H1 (cell line): Measurements from ENCODE around the gene CAPS. TPM values are rescaled to one million over a fixed set of nuclear protein-coding genes. Genes with fewer than 3 reads are reported as not detected.

Source experiments
- CTCF ChIA-PET: fragments of 300-600 bp; sonication (Branson Sonifier 250); formaldehyde crosslinking; loops from one replicate; lab custom pipeline; 2021; ENCODE audit not compliant: partially characterized antibody; lab: Charles Lee
- POLR2A ChIA-PET: fragments of 300-600 bp; sonication (Branson Sonifier 250); formaldehyde crosslinking; loops from one replicate; lab custom pipeline; 2021; ENCODE audit warnings: inconsistent platforms; ENCODE audit not compliant: partially characterized antibody; lab: Charles Lee
- DNase-seq, 2 experiments: peaks; one replicate each; pipeline versions ENCODE4 v3.0.0 to v3.0.0-alpha.2; 2010 to 2022; ENCODE audit warnings: low spot score in 2 of 2, low read depth in 1 of 2, mixed read lengths in 1 of 2
- FAIRE-seq: peaks from 2 replicates; lab custom pipeline; 2011; peaks lifted over from hg19 to GRCh38; lab: Jason Lieb, UNC
- H2AFZ ChIP-seq: 2 replicates; pipeline ENCODE4 v1.8.1; 2012; ENCODE audit warnings: low read length, inconsistent platforms
- H2AK5ac ChIP-seq: 2 replicates; pipeline ENCODE4 v1.6.1; 2013; ENCODE audit warnings: low read depth, low read length
- H2BK120ac ChIP-seq: replicated peaks from 2 replicates; pipeline ENCODE3; 2013; ENCODE audit warnings: low read depth, low read length, inconsistent platforms
- H2BK12ac ChIP-seq: 2 replicates; pipeline ENCODE4 v1.6.1; 2013; ENCODE audit warnings: low read depth, low read length
- H2BK15ac ChIP-seq: 2 replicates; pipeline ENCODE4 v1.6.1; 2013; ENCODE audit warnings: low read length
- H2BK20ac ChIP-seq: 2 replicates; pipeline ENCODE4 v1.6.1; 2013; ENCODE audit warnings: low read length
- H2BK5ac ChIP-seq: 2 replicates; pipeline ENCODE4 v1.6.1; 2013; ENCODE audit warnings: low read depth, low read length
- H3K14ac ChIP-seq: 2 replicates; pipeline ENCODE4 v1.6.1; 2013; ENCODE audit warnings: inconsistent platforms; ENCODE audit not compliant: insufficient read length
- H3K18ac ChIP-seq: 2 replicates; pipeline ENCODE4 v1.6.1; 2013; ENCODE audit warnings: low read length; ENCODE audit errors: extremely low read depth
- H3K23ac ChIP-seq: 2 replicates; pipeline ENCODE4 v1.6.1; 2013; ENCODE audit warnings: inconsistent platforms; ENCODE audit not compliant: insufficient read length
- H3K23me2 ChIP-seq: 2 replicates; pipeline ENCODE4 v1.6.1; 2013; ENCODE audit warnings: low read depth, low read length
- H3K27ac ChIP-seq: 2 replicates; pipeline ENCODE4 v1.6.1; 2011; ENCODE audit warnings: low read depth, low read length, inconsistent platforms
- H3K27me3 ChIP-seq, 4 experiments: replicated peaks in 1 of 4; 1 replicate in 1 of 4; 2 replicates in 3 of 4; pipeline versions ENCODE4 v1.6.1 to v1.8.1; 2011 to 2013; ENCODE audit warnings: low read length in 3 of 4, mild to moderate bottlenecking in 3 of 4, inconsistent platforms in 2 of 4, mixed read lengths in 2 of 4, moderate library complexity in 1 of 4; ENCODE audit not compliant: control insufficient read depth in 3 of 4, insufficient read depth in 3 of 4; ENCODE audit errors: extremely low read depth in 1 of 4
- H3K36me3 ChIP-seq, 4 experiments: 2 replicates each; pipeline versions ENCODE4 v1.6.1 to v1.8.1; 2011 to 2013; ENCODE audit warnings: mild to moderate bottlenecking in 4 of 4, low read length in 3 of 4, moderate library complexity in 2 of 4, control low read depth in 1 of 4, inconsistent platforms in 1 of 4; ENCODE audit not compliant: insufficient read depth in 4 of 4, control insufficient read depth in 2 of 4
- H3K4ac ChIP-seq: replicated peaks from 2 replicates; pipeline ENCODE3; 2013; ENCODE audit warnings: low read length, low read depth, mixed read lengths, inconsistent platforms; ENCODE audit not compliant: insufficient read length
- H3K4me1 ChIP-seq, 4 experiments: replicated peaks in 1 of 4; 1 replicate in 1 of 4; 2 replicates in 3 of 4; pipeline versions ENCODE4 v1.6.1 to v1.8.1; 2011 to 2013; ENCODE audit warnings: low read length in 3 of 4, inconsistent platforms in 2 of 4, mixed read lengths in 1 of 4; ENCODE audit not compliant: insufficient read depth in 4 of 4, control insufficient read depth in 3 of 4
- H3K4me2 ChIP-seq, 2 experiments: 2 replicates each; pipeline versions ENCODE4 v1.6.1 to v1.8.1; 2011 to 2013; ENCODE audit warnings: low read depth in 2 of 2, low read length in 2 of 2, control low read depth in 1 of 2, inconsistent platforms in 1 of 2, mild to moderate bottlenecking in 1 of 2; ENCODE audit not compliant: insufficient read depth in 1 of 2
- H3K4me3 ChIP-seq, 4 experiments: fragments of 200-600, 300-600 bp in 1 of 4; sonication (generic), shearing (Covaris generic), sonication (Bioruptor Twin) in 1 of 4; 2 replicates each; pipeline versions ENCODE4 v1.5.1 to v1.8.1; 2011 to 2016; ENCODE audit warnings: low read length in 4 of 4, low read depth in 3 of 4, control low read depth in 2 of 4, inconsistent platforms in 2 of 4, mild to moderate bottlenecking in 2 of 4, mixed read lengths in 1 of 4, moderate library complexity in 1 of 4; ENCODE audit not compliant: insufficient read depth in 2 of 4; ENCODE audit errors: extremely low read depth in 1 of 4
- H3K56ac ChIP-seq: replicated peaks from 2 replicates; pipeline ENCODE3; 2013; ENCODE audit warnings: low read depth, mild to moderate bottlenecking, mixed read lengths, low read length, inconsistent platforms; ENCODE audit not compliant: insufficient read length
- H3K79me1 ChIP-seq: 2 replicates; pipeline ENCODE4 v1.6.1; 2013; ENCODE audit warnings: low read depth, low read length, control low read depth
- H3K79me2 ChIP-seq, 2 experiments: 2 replicates each; pipeline versions ENCODE4 v1.6.1 to v1.8.1; 2012 to 2013; ENCODE audit warnings: low read length in 2 of 2, mild to moderate bottlenecking in 2 of 2, inconsistent platforms in 1 of 2; ENCODE audit not compliant: insufficient read depth in 2 of 2, control insufficient read depth in 1 of 2
- H3K9ac ChIP-seq, 4 experiments: replicated peaks in 1 of 4; 1 replicate in 1 of 4; 2 replicates in 3 of 4; pipeline versions ENCODE4 v1.6.1 to v1.8.1; 2011 to 2013; ENCODE audit warnings: low read depth in 3 of 4, low read length in 3 of 4, control low read depth in 2 of 4, mild to moderate bottlenecking in 2 of 4, moderate library complexity in 2 of 4, inconsistent platforms in 1 of 4; ENCODE audit errors: extremely low read depth in 1 of 4
- H3K9me3 ChIP-seq, 2 experiments: 2 replicates each; pipeline versions ENCODE4 v1.6.1 to v1.8.1; 2012 to 2013; ENCODE audit warnings: mild to moderate bottlenecking in 2 of 2, moderate library complexity in 2 of 2, control low read depth in 1 of 2, inconsistent platforms in 1 of 2, low read depth in 1 of 2, low read length in 1 of 2, mixed read lengths in 1 of 2; ENCODE audit not compliant: insufficient read depth in 2 of 2
- H4K20me1 ChIP-seq, 2 experiments: replicated peaks in 1 of 2; 2 replicates each; pipeline versions ENCODE3 to v1.8.1; 2011 to 2013; ENCODE audit warnings: inconsistent platforms in 2 of 2, low read length in 2 of 2, mild to moderate bottlenecking in 1 of 2; ENCODE audit not compliant: insufficient read depth in 2 of 2, control insufficient read depth in 1 of 2
- H4K5ac ChIP-seq: 2 replicates; pipeline ENCODE4 v1.6.1; 2013; ENCODE audit warnings: low read length, low read depth, mixed read lengths, inconsistent platforms; ENCODE audit not compliant: insufficient read length
- H4K8ac ChIP-seq: 2 replicates; pipeline ENCODE4 v1.8.0; 2013; ENCODE audit warnings: mild to moderate bottlenecking, moderate library complexity, low read length, inconsistent platforms; ENCODE audit not compliant: insufficient read depth; ENCODE audit errors: extremely low read depth
- H4K91ac ChIP-seq: replicated peaks from 2 replicates; pipeline ENCODE3; 2013; ENCODE audit warnings: low read length, mixed read lengths, inconsistent platforms; ENCODE audit not compliant: insufficient read length
- CTBP2 ChIP-seq: IDR thresholded peaks from 2 replicates; pipeline ENCODE4 v1.7.0; 2011; ENCODE audit warnings: borderline replicate concordance, mild to moderate bottlenecking, moderate library complexity, mixed read lengths, low read length; ENCODE audit not compliant: insufficient read depth, insufficient read length
- GTF2F1 ChIP-seq: IDR thresholded peaks from 2 replicates; pipeline ENCODE4 v1.6.1; 2012; ENCODE audit warnings: low read depth, low read length, improper control_type of control experiment, borderline replicate concordance
- PHF8 ChIP-seq: fragments of 200-600 bp; sonication (generic); conservative IDR thresholded peaks from 2 replicates; pipeline ENCODE4 v1.7.1; 2012; ENCODE audit warnings: low read depth, mild to moderate bottlenecking, inconsistent platforms, low read length, moderate library complexity
- TBP ChIP-seq: IDR thresholded peaks from 2 replicates; pipeline ENCODE4 v1.6.1; 2011; ENCODE audit warnings: low read depth, low read length, improper control_type of control experiment
- TCF12 ChIP-seq: IDR thresholded peaks from 2 replicates; pipeline ENCODE4 v1.6.1; 2011; ENCODE audit warnings: low read depth, mild to moderate bottlenecking, low read length
- TEAD4 ChIP-seq: IDR thresholded peaks from 2 replicates; pipeline ENCODE4 v1.6.1; 2012; ENCODE audit warnings: low read depth, low read length, inconsistent platforms, mixed read lengths
- WGBS, 2 experiments: shearing (Covaris generic) in 1 of 2; methylation state at CpG; one replicate each; pipeline versions ENCODE4 v1.1.6 to v1.1.7; 2013 to 2015; ENCODE audit warnings: low lambda C conversion rate in 2 of 2, mixed read lengths in 2 of 2, inconsistent platforms in 1 of 2, low coverage in 1 of 2, missing lambda C conversion rate in 1 of 2; ENCODE audit not compliant: insufficient replicate concordance in 2 of 2, insufficient coverage in 1 of 2, insufficient read length in 1 of 2; ENCODE audit errors: extremely low coverage in 1 of 2, missing lambda C conversion rate in 1 of 2; 5-methylcytosine and 5-hydroxymethylcytosine counted together
- polyA plus RNA-seq, 7 experiments: library from polyadenylated mRNA; depleted of rRNA in 3 of 7; stranded (reverse) in 5 of 7; unstranded in 2 of 7; fragments of >200 nt in 5 of 7; fragments of 200-250 nt in 2 of 7; gene quantifications; 1 replicate in 5 of 7; 2 replicates in 1 of 7; 4 replicates in 1 of 7; pipeline versions ENCODE4 v1.2.1 to v1.2.3, GENCODE V29; 2011 to 2013; ENCODE audit warnings: missing spikeins in 2 of 7, mixed read lengths in 2 of 7
- total RNA-seq: library from RNA; stranded (reverse); fragmentation: NEBNext Ultra II Directional; extraction: Animal tissue kit (Norgen Biotek cat#: 25700); gene quantifications from 2 replicates; pipeline ENCODE4 v1.2.1, GENCODE V29; 2021

CAPS gene
- total and polyA plus RNA-seq, 2 of the 8 experiments (the other 6 are each of a cell fraction or from before 2014, with no cell fraction given): 2.1 to 2.4 TPM

GRCh38 chr19:5932146-5932545 is 18.1 kb downstream of the CAPS start:
- no peak for FAIRE-seq
- H3K4me3 ChIP-seq: no peak overlapping the region
- no peak overlapping the region for H4K8ac ChIP-seq
- H2BK20ac ChIP-seq: no peak overlapping the region
- no peak overlapping the region for H3K18ac ChIP-seq
- H3K4me1 ChIP-seq: no peaks in the 10 kb centered on the region
- no peak overlapping the region for H3K14ac ChIP-seq
- POLR2A ChIA-PET: no interaction called here
- H3K4ac ChIP-seq: no peak overlapping the region
- no peaks in the 10 kb centered on the region; a peak in 1 of 7 replicates for H3K27me3 ChIP-seq
- 91% methylated on average over 18 of the region's 18 CpGs; no CpG with 5 or more reads in 1 of the 2 experiments for WGBS, 2 experiments
- no peak overlapping the region for H4K5ac ChIP-seq
- H4K20me1 ChIP-seq: peaks cover 11 to 30% of the 10 kb centered on the region in 2 experiments
- no peak overlapping the region for H3K56ac ChIP-seq
- no peak overlapping the region for H2AK5ac ChIP-seq
- H3K23me2 ChIP-seq: no peaks in the 10 kb centered on the region
- peaks cover 10% of the 10 kb centered on the region for H3K79me1 ChIP-seq
- H2BK5ac ChIP-seq: no peak overlapping the region
- H2BK15ac ChIP-seq: no peak overlapping the region
- H3K79me2 ChIP-seq: peaks cover 0 to 6% of the 10 kb centered on the region in 2 experiments; a peak in 1 of 4 replicates
- H2BK120ac ChIP-seq: no peak overlapping the region
- no peak overlapping the region for H3K27ac ChIP-seq
- peaks cover 14 to 34% (median 23%) of the 10 kb centered on the region in 4 experiments for H3K36me3 ChIP-seq
- no peak overlapping the region for H4K91ac ChIP-seq
- H3K9ac ChIP-seq: no peak overlapping the region
- CTCF ChIA-PET: interaction anchor here (0.6 kb wide), 1 partner anchor 90 kb away, joined by 4 read pairs; no protein-coding TSS in a partner anchor
- TF ChIP-seq GTF2F1 (no peak), TBP (no peak), TCF12 (no peak), CTBP2 (no peak), PHF8 (no peak), TEAD4 (no peak)
- TF ChIP-seq, all 59 proteins: peak for 0
- DNase-seq: no peak
- Histone ChIP-seq H3K9me3 (no peaks in the 10 kb centered on the region), H3K4me2 (no peak overlapping the region), H2BK12ac (no peak overlapping the region), H2AFZ (no peak overlapping the region), H3K23ac (no peak overlapping the region)
